ENCODE measurements around the gene NUMBL. TPM values are rescaled to one million over a fixed set of nuclear protein-coding genes. Genes with fewer than 3 reads are reported as not detected.

NUMBL gene
- total and polyA plus RNA-seq, 2 of the 13 experiments (the other 11 are each of a cell fraction or from before 2014, with no cell fraction given): 0.49 to 2.3 TPM

GRCh38 chr19:40717880-40718773, 27.7 kb upstream of the NUMBL start (continued):
- TF ChIP-seq ZNF879 (CRISPR knock-in tag; IDR thresholded peaks at IDR 0.05): no peak
- no peak for TF ChIP-seq ZNF431 (CRISPR knock-in tag; IDR thresholded peaks at IDR 0.05; ENCODE audit: borderline replicate concordance, low read depth)
- TF ChIP-seq ZNF510 (CRISPR knock-in tag; IDR thresholded peaks at IDR 0.05; ENCODE audit: low read depth): no peak
- TF ChIP-seq CCAR2 (optimal IDR thresholded peaks at IDR 0.05; ENCODE audit: low read depth, low read length): no peak
- TF ChIP-seq KAT8 (CRISPR knock-in tag; IDR thresholded peaks at IDR 0.05): no peak; the same call in 1 of the 2 replicates
- TF ChIP-seq ATF5 (CRISPR knock-in tag; IDR thresholded peaks at IDR 0.05; ENCODE audit: low read depth): no peak
- no peak for TF ChIP-seq HMG20A (CRISPR knock-in tag; IDR thresholded peaks at IDR 0.05; ENCODE audit: borderline replicate concordance)
- no peak for TF ChIP-seq SNAPC4 (CRISPR knock-in tag; IDR thresholded peaks at IDR 0.05)
- 0 out of 2 replicates have a peak, but pooled peaks have one; percentile 4 for TF ChIP-seq ZBTB10 (CRISPR knock-in tag; IDR thresholded peaks at IDR 0.05; ENCODE audit: borderline replicate concordance)
- no peak for TF ChIP-seq PRMT3 (CRISPR knock-in tag; IDR thresholded peaks at IDR 0.05; ENCODE audit: borderline replicate concordance, low read depth)
- no peak for TF ChIP-seq RAD21 (CRISPR knock-in tag; IDR thresholded peaks at IDR 0.05)
- peak; percentile 36; the same call in 1 of the 2 replicates for TF ChIP-seq KMT2B (CRISPR knock-in tag; IDR thresholded peaks at IDR 0.05)
- no peak for TF ChIP-seq SMAD3 (CRISPR knock-in tag; IDR thresholded peaks at IDR 0.05)
- no peak; the same call in 1 of the 2 replicates for TF ChIP-seq TAF1 (CRISPR knock-in tag; IDR thresholded peaks at IDR 0.05)
- TF ChIP-seq SOX6 (IDR thresholded peaks at IDR 0.05): no peak
- no peak for TF ChIP-seq SOX6 (CRISPR knock-in tag; IDR thresholded peaks at IDR 0.05)
- TF ChIP-seq HES4 (CRISPR knock-in tag; IDR thresholded peaks at IDR 0.05; ENCODE audit: borderline replicate concordance): no peak
- TF ChIP-seq ZSCAN30 (CRISPR knock-in tag; IDR thresholded peaks at IDR 0.05): peak; percentile 99

Measured in HepG2 (cell line).